ENCODE measurements around the gene PRRC2C. TPM values are rescaled to one million over a fixed set of nuclear protein-coding genes. Genes with fewer than 3 reads are reported as not detected.

The PRRC2C gene
- total RNA-seq, result 74.5 and 98.7 TPM in 2 replicates

DNA sequence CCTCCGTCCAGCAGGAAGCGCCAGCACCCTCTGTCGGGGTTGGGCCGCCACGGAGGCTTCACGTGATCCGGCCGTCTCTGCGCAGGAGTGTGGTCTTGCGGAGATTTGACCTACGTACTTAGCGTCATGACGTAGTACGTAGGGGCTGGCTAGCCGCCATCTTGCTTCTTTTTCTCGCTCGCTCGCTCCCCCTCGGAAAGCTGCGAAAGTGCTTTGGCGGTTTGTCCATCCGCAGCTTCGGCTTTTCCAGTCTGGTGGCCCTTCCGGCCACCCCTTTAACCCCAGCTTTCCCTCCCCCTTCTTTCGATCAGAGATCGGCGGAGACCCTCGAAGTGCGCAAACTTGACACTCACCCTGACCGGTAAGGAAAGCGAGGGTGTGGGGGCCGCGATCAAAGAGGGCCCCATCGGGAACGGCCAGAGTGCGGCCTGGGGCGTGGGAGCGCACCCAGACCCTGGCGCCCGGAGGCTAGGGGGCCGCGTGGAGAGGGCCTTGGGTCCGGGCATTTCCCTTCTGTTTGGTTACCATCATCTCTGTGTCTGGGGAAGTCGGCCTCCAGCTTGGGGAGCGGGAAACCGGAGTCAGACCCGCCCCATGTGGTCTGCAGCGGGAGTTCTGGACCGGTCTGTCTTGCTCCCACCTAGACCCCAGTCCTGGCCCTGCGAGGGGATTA lies at the start of gene PRRC2C:
Gene PRRC2C, plus strand, starts transcription at position 156 of the 673 bp plus-strand sequence. CDS start 26,559 bp downstream, outside the sequence.

DNA sequence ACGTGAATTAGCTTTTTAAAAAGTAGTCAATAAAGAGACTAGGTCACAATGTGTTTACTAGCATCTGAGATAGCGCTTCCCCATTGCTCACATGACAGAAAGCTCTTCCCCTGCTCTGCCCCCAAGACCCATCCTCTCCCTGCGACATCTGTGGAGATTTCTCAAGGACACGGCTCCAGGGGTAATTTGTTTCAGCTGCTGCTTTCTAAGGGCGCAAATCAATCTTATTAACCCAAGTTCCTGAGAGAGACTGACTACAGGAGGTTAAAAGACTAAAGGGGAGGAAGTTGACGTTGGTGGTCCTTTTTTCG lies 136.8 kb downstream of the PRRC2C start, which contains the start of gene MYOCOS:
Gene MYOCOS, plus strand, starts transcription at position 92 of the 311 bp plus-strand sequence. CDS start 1,641 bp downstream, outside the sequence.

Small RNA genes lying within 50 kb of the gene (small RNA-seq; reads per million reads assigned to genes)
- not detected for gene CYCSP53

Other genes with a start within 250 kb of the PRRC2C start
- not detected in 2 replicates for gene FMO1, start 237.0 kb upstream of the PRRC2C start, total RNA-seq
- gene FMO4, start 171.3 kb upstream of the PRRC2C start, total RNA-seq, result 0.98 and 1.2 TPM in 2 replicates
- gene MYOCOS, start 136.7 kb downstream of the PRRC2C start, total RNA-seq, result not detected in 2 replicates
- gene MYOC, start 167.2 kb downstream of the PRRC2C start, total RNA-seq, result not detected in 2 replicates

Measured in vein endothelial cell (primary cell).